GM08714 (cell line): ENCODE measurements around the gene MARK2.

ENCODE experiments used
- H3K4me3 ChIP-seq: fragments of 200-500 bp; sonication (Bioruptor generic); 2 replicates; pipeline ENCODE4 v1.5.1; 2014; ENCODE audit warnings: mild to moderate bottlenecking, low read length, inconsistent platforms
- ZNF274 ChIP-seq: IDR thresholded peaks from 2 replicates; pipeline ENCODE4 v1.6.1; 2012; ENCODE audit warnings: mild to moderate bottlenecking, low read depth, low read length

Gene MARK2

DNA sequence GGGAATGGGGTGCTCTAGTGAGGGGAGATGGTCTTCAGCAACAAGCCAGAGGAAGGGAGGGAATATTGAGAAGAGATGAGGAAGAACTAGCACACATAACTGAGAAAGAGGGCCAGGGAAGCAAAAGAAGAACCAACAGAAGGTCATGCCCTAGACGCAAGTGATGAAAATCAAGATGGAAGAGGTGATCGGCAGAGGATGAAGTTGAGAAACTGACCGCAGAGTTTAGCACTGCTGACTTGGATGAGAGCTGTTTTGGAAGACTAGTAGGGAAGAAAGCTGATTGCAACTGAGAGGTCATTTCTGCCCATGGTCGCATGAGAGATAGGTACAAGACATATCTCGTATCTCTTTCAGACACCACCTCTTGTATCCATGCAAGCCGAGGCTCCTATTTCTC lies 22.7 kb upstream of the MARK2 start:
- no peak overlapping the region for H3K4me3 ChIP-seq
- TF ChIP-seq ZNF274: no peak

DNA sequence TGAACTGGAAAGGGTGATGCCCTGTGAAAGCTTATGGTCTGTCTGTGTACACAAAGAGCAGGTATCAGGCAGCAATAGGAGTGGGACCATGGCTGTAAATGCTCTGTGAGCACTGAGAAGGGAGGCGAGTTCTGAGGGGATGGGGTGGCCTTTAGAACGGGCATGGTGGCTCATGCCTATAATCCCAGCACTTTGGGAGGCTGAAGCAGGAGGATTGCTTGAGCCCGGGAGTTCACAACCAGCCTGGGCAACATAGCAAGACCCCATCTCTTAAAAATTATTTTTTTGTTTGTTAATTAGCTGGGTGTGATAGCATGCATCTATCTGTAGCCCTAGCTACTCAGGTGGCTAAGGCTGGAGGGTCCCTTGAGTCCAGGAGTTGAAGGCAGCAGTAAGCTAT lies 22.2 kb upstream of the MARK2 start:
- no peak for TF ChIP-seq ZNF274
- no peak overlapping the region for H3K4me3 ChIP-seq

DNA sequence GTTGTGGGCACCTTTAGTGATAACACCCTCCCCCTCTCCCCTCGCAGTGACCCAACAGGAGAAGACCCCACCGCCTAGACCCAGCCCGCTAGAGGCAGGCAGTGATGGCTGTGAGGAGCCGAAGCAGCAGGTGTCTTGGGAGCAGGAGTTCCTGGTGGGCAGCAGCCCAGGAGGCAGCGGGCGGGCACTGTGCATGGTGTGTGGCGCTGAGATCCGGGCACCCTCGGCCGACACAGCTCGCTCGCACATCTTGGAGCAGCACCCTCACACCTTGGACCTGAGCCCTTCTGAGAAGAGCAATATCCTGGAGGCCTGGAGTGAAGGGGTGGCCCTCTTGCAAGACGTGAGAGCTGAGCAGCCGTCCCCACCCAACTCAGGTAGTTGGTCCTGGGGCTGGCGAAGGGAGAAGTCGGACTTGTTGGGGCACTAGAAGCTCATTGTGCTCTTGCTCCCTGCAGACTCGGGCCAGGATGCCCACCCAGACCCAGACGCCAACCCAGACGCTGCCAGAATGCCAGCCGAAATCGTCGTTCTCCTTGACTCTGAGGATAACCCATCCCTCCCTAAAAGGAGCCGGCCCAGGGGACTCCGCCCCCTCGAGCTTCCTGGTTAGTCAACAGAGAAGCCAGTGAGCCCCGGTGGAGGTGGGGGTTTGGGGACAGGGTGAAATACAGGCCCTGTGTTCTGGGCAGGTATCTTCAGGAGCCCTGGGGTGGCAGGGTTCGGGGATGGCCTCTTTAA lies 21.0 kb upstream of the MARK2 start:
- TF ChIP-seq ZNF274: no peak
- no peak overlapping the region for H3K4me3 ChIP-seq

DNA sequence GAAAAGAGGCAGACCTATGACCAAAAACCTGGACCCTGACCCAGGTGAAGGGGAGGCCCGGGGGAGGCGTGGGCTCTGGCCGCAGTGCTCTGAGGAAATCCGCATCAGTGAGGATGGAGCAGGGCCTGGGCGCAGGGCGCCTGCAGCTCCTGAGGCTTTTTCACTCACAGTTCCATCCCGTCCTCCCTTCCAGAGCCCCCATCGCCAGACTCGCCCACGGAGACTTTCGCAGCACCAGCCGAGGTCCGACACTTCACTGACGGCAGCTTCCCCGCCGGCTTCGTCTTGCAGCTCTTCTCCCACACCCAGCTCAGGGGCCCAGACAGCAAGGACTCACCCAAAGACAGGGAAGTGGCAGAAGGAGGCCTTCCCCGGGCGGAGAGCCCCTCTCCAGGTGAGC lies 20.3 kb upstream of the MARK2 start:
- no peak for TF ChIP-seq ZNF274
- no peak overlapping the region for H3K4me3 ChIP-seq

DNA sequence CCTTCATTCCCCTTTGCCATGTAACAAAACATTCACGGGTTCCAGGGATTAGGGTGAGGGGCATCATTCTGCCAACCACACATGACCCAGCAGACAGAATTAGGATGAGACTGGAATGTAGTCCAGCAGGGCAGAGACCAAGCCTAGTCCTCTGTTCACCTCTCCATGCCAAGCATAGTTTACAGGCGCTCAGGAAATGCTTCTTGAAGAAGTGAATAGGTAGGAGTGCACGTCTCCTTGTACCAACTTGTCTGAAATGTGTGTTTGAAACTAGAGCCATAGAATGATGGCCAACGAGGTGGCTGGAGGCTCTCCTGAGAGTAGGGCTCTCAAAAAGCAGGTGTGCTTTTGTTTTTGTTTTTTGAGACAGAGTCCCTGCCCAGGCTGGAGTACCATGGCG lies 17.5 kb upstream of the MARK2 start:
- TF ChIP-seq ZNF274: no peak

DNA sequence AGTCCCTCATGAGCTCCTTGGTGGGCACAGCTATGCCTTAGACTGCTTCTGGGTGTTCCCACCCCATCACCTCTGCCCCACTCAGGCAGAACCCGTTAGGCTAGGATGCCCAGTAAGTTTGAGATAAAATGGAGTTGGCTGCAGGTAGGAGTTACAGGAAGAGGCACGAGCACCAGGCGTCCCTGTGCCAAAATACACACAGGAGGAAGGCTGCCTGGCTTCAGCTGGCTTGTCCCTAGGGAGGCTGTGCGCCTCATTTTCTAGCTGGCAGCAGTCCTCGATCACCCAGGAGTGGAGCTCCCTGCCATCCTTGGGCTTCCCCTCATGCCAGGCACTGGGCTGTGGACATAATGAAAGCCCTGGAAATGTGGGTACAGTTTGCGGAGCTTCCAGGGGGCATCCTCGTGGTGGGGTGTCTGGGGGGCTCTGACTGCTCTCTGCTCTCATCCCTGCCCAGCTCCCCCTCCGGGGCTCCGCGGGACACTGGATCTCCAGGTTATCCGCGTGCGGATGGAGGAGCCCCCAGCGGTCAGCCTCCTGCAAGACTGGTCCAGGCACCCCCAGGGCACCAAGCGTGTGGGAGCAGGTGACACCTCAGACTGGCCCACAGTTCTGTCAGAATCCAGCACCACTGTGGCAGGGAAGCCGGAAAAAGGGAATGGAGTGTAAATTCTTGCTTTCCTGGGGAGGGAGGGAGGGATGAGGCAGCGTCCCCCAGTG lies 12.3 kb upstream of the MARK2 start:
- TF ChIP-seq ZNF274: no peak
- no peak overlapping the region for H3K4me3 ChIP-seq

More for the DNA sequence above, 17.5 kb upstream of the MARK2 start:
- H3K4me3 ChIP-seq: no peak overlapping the region

DNA sequence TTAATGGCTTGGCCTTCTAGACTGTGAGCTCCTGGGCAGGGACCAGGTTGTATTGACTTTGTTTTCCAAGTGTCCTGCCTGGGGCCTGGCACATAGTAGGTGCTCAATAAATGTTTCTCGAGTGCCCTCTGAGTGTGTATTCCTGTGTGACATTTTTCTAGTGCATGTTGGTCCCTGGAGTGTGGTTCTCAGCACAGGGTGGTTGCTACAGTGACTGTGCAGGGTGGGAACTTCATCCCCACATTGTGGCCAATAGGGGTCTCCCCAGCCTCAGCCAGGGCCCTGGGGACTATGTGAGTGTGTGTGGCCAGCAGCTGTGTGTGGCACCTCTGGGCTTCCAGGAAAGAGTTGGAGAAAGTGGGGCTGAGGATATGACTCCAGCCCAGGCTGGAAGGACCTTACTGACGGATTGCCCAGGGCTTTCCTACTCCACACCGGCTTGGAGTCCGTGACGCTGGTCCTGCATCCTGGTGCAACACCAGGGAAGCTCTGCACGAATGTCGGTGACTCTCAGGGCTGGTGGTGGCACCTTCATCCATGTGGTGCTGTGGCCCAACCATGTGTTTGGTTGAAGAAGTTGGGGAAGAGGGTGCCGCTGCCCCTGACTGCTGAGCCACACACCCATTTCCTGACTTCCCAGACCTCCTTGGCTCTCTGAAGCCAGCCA lies 9.0 kb upstream of the MARK2 start:
- no peak overlapping the region for H3K4me3 ChIP-seq
- TF ChIP-seq ZNF274: no peak

DNA sequence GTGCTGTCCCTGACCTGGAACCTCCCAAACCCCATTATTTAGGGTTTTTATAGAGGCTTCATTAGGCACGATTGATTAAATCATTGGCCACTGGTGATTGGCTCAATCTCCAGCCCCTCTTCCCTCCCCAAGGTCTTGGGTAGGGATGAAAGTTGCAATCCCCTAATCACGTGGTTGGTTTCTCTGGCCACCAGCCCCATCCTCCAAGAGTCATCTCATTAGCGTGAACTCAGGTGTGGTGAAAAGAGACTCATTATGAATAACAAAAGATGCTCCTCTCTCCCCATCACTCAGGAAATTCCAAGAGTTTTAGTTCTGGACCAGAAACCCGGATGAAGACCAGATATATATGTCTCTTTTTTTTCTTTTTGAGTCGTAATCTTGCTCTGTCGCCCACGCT lies 7.6 kb upstream of the MARK2 start:
- TF ChIP-seq ZNF274: no peak
- H3K4me3 ChIP-seq: no peak overlapping the region

DNA sequence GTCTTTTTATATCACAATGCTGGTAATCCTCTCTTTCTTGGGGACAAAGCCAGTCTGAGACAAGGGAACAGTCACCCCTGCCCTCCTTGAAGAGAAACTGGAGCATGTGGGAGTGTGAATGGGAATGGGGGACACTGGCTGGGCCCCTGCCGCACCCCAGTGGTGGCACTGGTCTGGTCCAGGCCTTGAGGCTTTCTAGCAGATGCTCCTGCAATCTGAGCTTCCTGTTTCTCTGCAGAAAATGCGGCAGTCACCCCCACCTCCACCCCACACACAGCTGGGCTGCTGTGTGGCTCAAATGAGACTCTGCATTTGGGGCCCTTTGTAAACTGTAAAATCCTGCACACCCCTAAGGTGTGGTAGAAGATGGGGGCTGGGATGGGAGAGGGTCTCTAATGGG lies 6.6 kb upstream of the MARK2 start:
- no peak for TF ChIP-seq ZNF274
- H3K4me3 ChIP-seq: no peak overlapping the region

DNA sequence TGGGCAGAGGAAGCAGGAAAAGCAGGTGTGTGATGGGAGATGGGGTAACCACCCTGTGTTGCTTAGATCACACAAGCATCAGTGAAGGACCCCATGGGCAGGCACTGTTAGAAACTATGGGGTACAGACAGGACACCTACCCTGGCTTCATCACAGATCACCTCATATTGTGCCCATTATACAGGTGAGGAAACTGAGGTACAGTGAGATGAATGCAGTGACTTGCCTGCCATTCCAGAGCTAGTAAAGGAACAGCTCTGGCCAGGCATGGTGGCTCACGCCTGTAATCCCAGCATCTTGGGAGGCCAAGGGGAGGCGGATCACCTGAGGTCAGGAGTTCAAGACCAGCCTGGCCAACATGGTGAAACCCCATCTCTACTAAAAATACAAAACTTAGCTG lies 5.9 kb upstream of the MARK2 start:
- TF ChIP-seq ZNF274: no peak
- H3K4me3 ChIP-seq: no peak overlapping the region

DNA sequence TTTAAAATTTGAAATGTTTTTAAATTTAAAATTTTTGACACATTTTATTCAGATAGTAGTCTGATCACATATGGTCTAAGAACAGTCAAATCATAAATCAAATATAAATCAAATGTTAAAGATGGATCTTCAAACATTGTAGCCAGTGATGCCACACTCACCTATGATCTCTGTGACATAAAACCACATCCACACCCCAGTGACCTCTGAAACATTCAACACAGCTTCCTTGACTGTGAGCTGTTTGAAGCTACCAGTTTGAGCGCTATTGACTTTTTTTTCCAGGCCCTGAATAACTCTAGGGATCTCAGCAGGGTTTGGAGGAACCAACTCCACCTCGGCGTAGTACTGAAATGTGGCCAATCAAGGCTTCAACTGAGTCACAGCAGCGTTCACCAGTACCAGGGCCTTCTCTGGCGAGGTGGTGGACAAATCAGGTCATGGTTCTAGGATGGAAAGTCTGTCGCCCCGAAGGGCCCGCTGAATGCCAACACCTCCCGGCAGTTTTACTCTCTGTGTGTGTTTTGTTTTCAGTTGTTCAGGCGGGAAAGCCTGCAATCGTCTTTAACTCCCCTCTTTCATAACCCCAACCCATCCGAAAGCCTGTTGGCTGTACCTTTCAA lies 4.3 kb upstream of the MARK2 start:
- H3K4me3 ChIP-seq: no peak overlapping the region
- no peak for TF ChIP-seq ZNF274

DNA sequence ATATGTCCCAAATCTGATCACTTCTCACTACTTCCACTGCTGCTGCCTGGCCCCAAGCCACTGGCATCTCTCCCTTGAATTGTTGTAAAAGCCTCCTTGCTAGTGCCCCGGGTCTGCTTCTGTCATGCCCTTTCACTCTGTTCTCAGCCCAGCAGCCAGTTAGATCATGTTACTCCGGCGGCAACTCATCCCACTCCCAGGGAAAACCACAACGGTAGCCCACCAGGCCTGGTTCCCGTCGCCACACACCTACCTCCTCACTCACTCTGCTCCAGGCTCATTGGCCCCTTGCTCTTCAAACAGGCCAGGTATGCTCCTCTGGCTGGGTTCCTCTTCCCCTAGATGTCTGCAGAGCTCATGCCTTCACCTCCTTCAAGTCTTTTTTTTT lies 3.8 kb upstream of the MARK2 start:
- TF ChIP-seq ZNF274: no peak

DNA sequence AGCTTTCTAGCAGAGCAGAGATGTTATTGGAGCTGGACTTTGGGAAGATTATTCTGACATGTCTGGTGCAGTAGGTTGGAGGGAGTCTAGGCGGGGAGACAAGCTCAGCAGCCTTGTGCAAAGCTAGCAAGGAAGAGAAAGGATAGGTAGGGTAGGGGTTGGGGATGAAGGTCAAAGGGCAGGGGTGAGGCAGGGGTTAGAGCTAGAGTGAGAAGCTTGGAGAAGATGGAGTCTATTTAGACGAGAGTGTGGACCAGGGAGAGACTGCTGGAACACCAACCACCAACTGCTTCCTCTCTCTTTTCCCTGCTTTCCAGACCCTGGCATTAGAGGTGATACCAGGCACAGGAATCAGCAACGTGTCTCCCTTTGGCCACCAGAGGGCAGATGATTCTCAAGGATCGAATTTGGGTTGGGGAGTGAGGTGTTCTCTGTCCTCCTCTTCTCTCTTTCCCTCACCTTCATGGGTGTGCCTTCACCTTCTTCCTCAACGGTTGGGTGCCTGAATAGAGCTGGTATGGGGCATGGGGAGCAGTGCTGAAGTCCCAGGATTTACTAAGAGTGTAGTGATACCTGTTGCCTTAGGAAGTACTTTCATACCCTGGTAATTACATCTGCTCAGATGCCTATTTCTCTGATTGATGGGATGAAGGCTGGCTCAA lies 1.8 kb upstream of the MARK2 start:
- TF ChIP-seq ZNF274: no peak
- no peak overlapping the region; the same call in 1 of the 2 replicates for H3K4me3 ChIP-seq

More for the DNA sequence above, 3.8 kb upstream of the MARK2 start:
- no peak overlapping the region for H3K4me3 ChIP-seq

DNA sequence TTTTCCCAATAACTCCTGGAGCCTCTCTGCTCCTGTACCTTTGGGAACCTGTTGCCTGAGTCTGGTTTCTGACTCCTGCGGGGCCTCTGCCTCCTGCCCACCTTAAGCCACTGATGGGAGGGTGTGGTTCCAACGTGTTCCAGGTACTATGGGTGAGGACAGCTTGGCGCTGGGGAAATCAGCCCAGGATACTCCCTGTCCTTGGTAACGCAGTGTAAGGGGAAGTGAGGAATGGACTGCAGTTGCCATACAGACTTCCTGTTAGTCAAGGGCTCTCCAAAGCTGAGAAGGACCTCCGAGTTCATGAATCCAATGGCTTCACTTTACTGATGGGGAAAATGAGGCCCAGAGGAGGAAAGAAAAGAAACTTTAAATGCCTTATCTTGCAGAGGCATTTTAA lies 1.2 kb upstream of the MARK2 start:
- H3K4me3 ChIP-seq: no peak overlapping the region; the same call in 1 of the 2 replicates
- TF ChIP-seq ZNF274: no peak
